Mesendoderm (in vitro differentiated cells): ENCODE data around the gene KCNN3.

Experiments
- DNase-seq: peaks from one replicate; pipeline ENCODE4 v3.0.0; 2013
- H2AK5ac ChIP-seq: 2 replicates; pipeline ENCODE4 v1.6.1; 2013; ENCODE audit warnings: low read length, inconsistent platforms
- H2BK120ac ChIP-seq: 2 replicates; pipeline ENCODE4 v1.6.1; 2013; ENCODE audit warnings: low read depth, mild to moderate bottlenecking, low read length, moderate library complexity, mixed read lengths
- H2BK15ac ChIP-seq: replicated peaks from 2 replicates; pipeline ENCODE4 v1.6.1; 2013; ENCODE audit warnings: low read depth, mild to moderate bottlenecking, moderate library complexity
- H2BK5ac ChIP-seq: 2 replicates; pipeline ENCODE4 v1.6.1; 2013; ENCODE audit warnings: low read length, inconsistent platforms
- H3K18ac ChIP-seq: 2 replicates; pipeline ENCODE4 v1.6.1; 2013; ENCODE audit warnings: mild to moderate bottlenecking, low read length, mixed read lengths
- H3K23ac ChIP-seq: one replicate; pipeline ENCODE4 v1.6.1; 2013; ENCODE audit warnings: low read length
- H3K27ac ChIP-seq: 2 replicates; pipeline ENCODE4 v1.5.1; 2013; ENCODE audit warnings: low read depth, mild to moderate bottlenecking, inconsistent platforms, low read length, moderate library complexity
- H3K27me3 ChIP-seq: 2 replicates; pipeline ENCODE4 v1.6.1; 2013; ENCODE audit warnings: low read length, control low read depth, mild to moderate bottlenecking, inconsistent platforms; ENCODE audit not compliant: insufficient read depth, poor library complexity
- H3K36me3 ChIP-seq: 2 replicates; pipeline ENCODE4 v1.6.1; 2013; ENCODE audit warnings: low read length, inconsistent platforms; ENCODE audit not compliant: control insufficient read depth, insufficient read depth
- H3K4ac ChIP-seq: one replicate; pipeline ENCODE4 v1.6.1; 2013; ENCODE audit warnings: low read depth, mild to moderate bottlenecking, low read length, moderate library complexity
- H3K4me1 ChIP-seq: 2 replicates; pipeline ENCODE4 v1.6.1; 2013; ENCODE audit warnings: low read depth, low read length, inconsistent platforms; ENCODE audit not compliant: control insufficient read depth
- H3K4me2 ChIP-seq: 2 replicates; pipeline ENCODE4 v1.6.1; 2013; ENCODE audit warnings: low read length
- H3K4me3 ChIP-seq: 2 replicates; pipeline ENCODE4 v1.5.1; 2013; ENCODE audit warnings: mild to moderate bottlenecking, low read length
- H3K56ac ChIP-seq: one replicate; pipeline ENCODE4 v1.6.1; 2013; ENCODE audit warnings: low read length
- H3K79me1 ChIP-seq: 2 replicates; pipeline ENCODE4 v1.6.1; 2013; ENCODE audit warnings: low read length, inconsistent platforms
- H3K79me2 ChIP-seq: 2 replicates; pipeline ENCODE4 v1.6.1; 2013; ENCODE audit warnings: mild to moderate bottlenecking, low read length; ENCODE audit not compliant: control insufficient read depth, insufficient read depth
- H3K9ac ChIP-seq: 2 replicates; pipeline ENCODE4 v1.6.1; 2013; ENCODE audit warnings: low read length, inconsistent platforms
- H4K5ac ChIP-seq: one replicate; pipeline ENCODE4 v1.6.1; 2013; ENCODE audit warnings: low read length
- H4K8ac ChIP-seq: one replicate; pipeline ENCODE4 v1.6.1; 2013; ENCODE audit warnings: low read depth, mild to moderate bottlenecking, control low read depth, low read length, moderate library complexity
- WGBS: extraction: QIAGEN DNeasy Blood & Tissue Kit; methylation state at CpG from one replicate; pipeline ENCODE4 v1.1.7; 2013; ENCODE audit warnings: low lambda C conversion rate, missing lambda C conversion rate; ENCODE audit not compliant: insufficient coverage; ENCODE audit errors: extremely low coverage; 5-methylcytosine and 5-hydroxymethylcytosine counted together

The KCNN3 gene

GRCh38 chr1:154758346-154758745 lies 111.7 kb downstream of the KCNN3 start:
- no peak overlapping the region for H3K4me2 ChIP-seq
- no peak overlapping the region for H4K5ac ChIP-seq
- H2AK5ac ChIP-seq = no peak overlapping the region
- no peak overlapping the region for H3K4me3 ChIP-seq
- H4K8ac ChIP-seq = no peak overlapping the region
- H3K23ac ChIP-seq = no peak overlapping the region
- WGBS = no CpG with 5 or more reads among the region's 6 CpGs
- no peak overlapping the region for H3K27ac ChIP-seq
- H2BK5ac ChIP-seq = no peak overlapping the region
- no peaks in the 10 kb centered on the region for H3K27me3 ChIP-seq
- H3K36me3 ChIP-seq = no peaks in the 10 kb centered on the region
- no peak overlapping the region for H2BK15ac ChIP-seq
- H3K79me2 ChIP-seq = no peaks in the 10 kb centered on the region
- H3K4ac ChIP-seq = no peak overlapping the region
- no peak overlapping the region for H2BK120ac ChIP-seq
- no peak overlapping the region for H3K56ac ChIP-seq
- H3K79me1 ChIP-seq = no peaks in the 10 kb centered on the region
- H3K9ac ChIP-seq = no peak overlapping the region
- no peak overlapping the region for H3K18ac ChIP-seq
- DNase-seq = no peak
- no peaks in the 10 kb centered on the region for H3K4me1 ChIP-seq

GRCh38 chr1:154756793-154757548 lies 113.1 kb downstream of the KCNN3 start:
- Histone ChIP-seq H3K36me3 (no peaks in the 10 kb centered on the region), H3K79me1 (no peaks in the 10 kb centered on the region), H3K4ac (no peak overlapping the region), H3K4me3 (no peak overlapping the region), H2AK5ac (no peak overlapping the region), H3K4me2 (no peak overlapping the region), H3K56ac (no peak overlapping the region), H2BK5ac (no peak overlapping the region), H3K79me2 (no peaks in the 10 kb centered on the region), H3K27ac (no peak overlapping the region), H3K23ac (no peak overlapping the region), H2BK15ac (no peak overlapping the region), H4K5ac (no peak overlapping the region), H3K9ac (no peak overlapping the region), H2BK120ac (no peak overlapping the region), H4K8ac (no peak overlapping the region), H3K4me1 (no peaks in the 10 kb centered on the region), H3K18ac (no peak overlapping the region), H3K27me3 (no peaks in the 10 kb centered on the region)
- DNase-seq = no peak
- no CpG with 5 or more reads among the region's 5 CpGs for WGBS

- Histone ChIP-seq H3K79me1 (no peaks in the 10 kb centered on the region), H3K27ac (no peak overlapping the region), H2BK15ac (no peak overlapping the region), H2BK5ac (no peak overlapping the region), H3K4me1 (no peaks in the 10 kb centered on the region), H3K4ac (no peak overlapping the region), H2AK5ac (no peak overlapping the region), H4K8ac (no peak overlapping the region), H3K18ac (no peak overlapping the region), H3K36me3 (no peaks in the 10 kb centered on the region), H3K9ac (no peak overlapping the region), H3K79me2 (no peaks in the 10 kb centered on the region), H4K5ac (no peak overlapping the region), H3K56ac (no peak overlapping the region), H3K23ac (no peak overlapping the region), H2BK120ac (no peak overlapping the region), H3K27me3 (no peaks in the 10 kb centered on the region), H3K4me2 (no peak overlapping the region), H3K4me3 (no peak overlapping the region)
- 89% methylated on average over 4 of the region's 6 CpGs for WGBS
- no peak for DNase-seq
Measured at GRCh38 chr1:154755858-154756730, 114.0 kb downstream of the KCNN3 start.

GRCh38 chr1:154753426-154753825 lies 116.7 kb downstream of the KCNN3 start:
- H3K4me2 ChIP-seq = no peak overlapping the region
- H2BK15ac ChIP-seq = no peak overlapping the region
- no peak overlapping the region for H3K4ac ChIP-seq
- no peak overlapping the region for H4K8ac ChIP-seq
- no peak overlapping the region for H2BK120ac ChIP-seq
- H3K23ac ChIP-seq = no peak overlapping the region
- H3K9ac ChIP-seq = no peak overlapping the region
- no peak overlapping the region for H3K18ac ChIP-seq
- no peak for DNase-seq
- H3K4me1 ChIP-seq = no peaks in the 10 kb centered on the region
- H3K79me1 ChIP-seq = no peaks in the 10 kb centered on the region
- no peak overlapping the region for H4K5ac ChIP-seq
- H3K27me3 ChIP-seq = no peaks in the 10 kb centered on the region
- H3K56ac ChIP-seq = no peak overlapping the region
- no peaks in the 10 kb centered on the region for H3K36me3 ChIP-seq
- no peak overlapping the region for H3K4me3 ChIP-seq
- H2AK5ac ChIP-seq = no peak overlapping the region
- no peak overlapping the region for H3K27ac ChIP-seq
- no peaks in the 10 kb centered on the region for H3K79me2 ChIP-seq
- no peak overlapping the region for H2BK5ac ChIP-seq
- no CpG with 5 or more reads among the region's 7 CpGs for WGBS

GRCh38 chr1:154752273-154753030 lies 117.6 kb downstream of the KCNN3 start:
- Histone ChIP-seq H3K18ac (no peak overlapping the region), H2BK5ac (no peak overlapping the region), H3K79me1 (no peaks in the 10 kb centered on the region), H4K5ac (no peak overlapping the region), H2AK5ac (no peak overlapping the region), H3K79me2 (no peaks in the 10 kb centered on the region), H3K27me3 (no peaks in the 10 kb centered on the region), H3K27ac (no peak overlapping the region), H3K9ac (no peak overlapping the region), H3K36me3 (no peaks in the 10 kb centered on the region), H3K56ac (no peak overlapping the region), H2BK15ac (no peak overlapping the region), H2BK120ac (no peak overlapping the region), H3K23ac (no peak overlapping the region), H4K8ac (no peak overlapping the region), H3K4me1 (no peaks in the 10 kb centered on the region), H3K4me3 (no peak overlapping the region), H3K4ac (no peak overlapping the region), H3K4me2 (no peak overlapping the region)
- no peak for DNase-seq
- WGBS = no CpG with 5 or more reads among the region's 12 CpGs
